ENCODE results near the gene KISS1R.
A peak's percentile ranks its signal among the peaks of the same experiment; 100 is the strongest.

GRCh38 chr19:925526-926322 is 8.6 kb downstream of the KISS1R start, which contains the start of gene ARID3A:
- TF ChIP-seq TAF1 (IDR thresholded peaks at IDR 0.05; ENCODE audit: low read depth, low read length), result no peak
- no peak; the same call in 1 of the 2 replicates for TF ChIP-seq POLR2AphosphoS5 (IDR thresholded peaks at IDR 0.05; ENCODE audit: low read depth, low read length)
- no peak for TF ChIP-seq POLR2A (IDR thresholded peaks at IDR 0.05; ENCODE audit: low read depth, low read length)
- no peak for TF ChIP-seq POU2F2 (IDR thresholded peaks at IDR 0.05; ENCODE audit: low read depth, low read length)
- TF ChIP-seq SPI1 (IDR thresholded peaks at IDR 0.05; ENCODE audit: low read depth, low read length), result peak; percentile 57
- no peak for TF ChIP-seq PAX5 (IDR thresholded peaks at IDR 0.05; ENCODE audit: insufficient read depth, low read length, severe bottlenecking)
